ENCODE data around the gene GABRG3. TPM values are rescaled to one million over a fixed set of nuclear protein-coding genes. Genes with fewer than 3 reads are reported as not detected.

GABRG3 gene
- total RNA-seq, 1 donor from 2014 or later, result 0.06 TPM

DNA sequence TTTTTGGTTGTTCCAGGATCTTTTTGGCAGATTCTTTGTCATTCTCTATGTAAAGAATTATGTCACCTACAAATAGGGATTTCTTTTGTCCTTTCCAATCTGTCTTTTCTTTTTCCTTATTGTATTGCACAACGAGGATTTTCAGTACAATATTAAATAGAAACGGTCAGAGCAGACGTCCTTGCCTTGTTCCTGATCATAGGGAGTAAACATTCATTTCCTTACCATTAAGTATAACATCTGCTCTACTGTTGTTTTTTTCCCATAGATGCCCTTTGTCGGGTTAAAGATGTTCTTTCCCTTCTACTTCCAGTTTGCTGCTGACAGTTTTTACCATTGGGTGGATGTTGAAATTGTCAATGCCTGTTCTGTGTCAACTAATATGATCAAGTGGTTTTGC is 599.8 kb downstream of the GABRG3 start:
- TF ChIP-seq CTCF (conservative IDR thresholded peaks at IDR 0.05; ENCODE audit: low read depth, low read length), result no peak
- DNase-seq (ENCODE audit: low read depth), result no peak
- H3K4me3 ChIP-seq (ENCODE audit: low read depth, low read length), result no peak overlapping the region

- peak; percentile 4 for DNase-seq (ENCODE audit: low read depth)
- H3K4me3 ChIP-seq (ENCODE audit: low read depth, low read length), result no peak overlapping the region
- TF ChIP-seq CTCF (conservative IDR thresholded peaks at IDR 0.05; ENCODE audit: low read depth, low read length), result no peak
These were observed 603.0 kb downstream of the GABRG3 start for GRCh38 chr15:27573805-27574485.

- no peak for DNase-seq (ENCODE audit: low read depth)
- no peak overlapping the region for H3K4me3 ChIP-seq (ENCODE audit: low read depth, low read length)
- TF ChIP-seq CTCF (conservative IDR thresholded peaks at IDR 0.05; ENCODE audit: low read depth, low read length), result no peak
These were observed 603.6 kb downstream of the GABRG3 start for GRCh38 chr15:27574541-27575054.

DNA sequence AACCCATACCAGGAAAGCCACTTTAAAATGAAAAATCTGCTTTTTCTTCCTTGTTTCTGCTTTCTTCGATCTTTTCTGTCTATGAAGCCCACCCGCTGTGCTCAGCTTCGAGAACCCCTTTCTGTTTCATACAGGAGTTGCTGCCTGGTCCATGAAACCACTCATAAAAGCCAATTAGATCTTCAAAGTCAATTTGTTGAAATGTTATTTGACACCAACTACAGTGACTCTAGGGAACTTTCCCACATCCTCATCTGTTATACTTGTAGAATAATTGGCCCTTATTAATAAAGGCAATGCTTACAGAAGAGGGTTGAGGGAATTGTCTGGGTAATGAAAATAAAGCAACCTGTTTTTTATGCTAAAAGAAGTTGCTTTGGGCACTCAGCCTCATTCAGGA is 604.5 kb downstream of the GABRG3 start:
- no peak for TF ChIP-seq CTCF (conservative IDR thresholded peaks at IDR 0.05; ENCODE audit: low read depth, low read length)
- H3K4me3 ChIP-seq (ENCODE audit: low read depth, low read length), result no peak overlapping the region
- no peak for DNase-seq (ENCODE audit: low read depth)

- no peak for DNase-seq (ENCODE audit: low read depth)
- TF ChIP-seq CTCF (conservative IDR thresholded peaks at IDR 0.05; ENCODE audit: low read depth, low read length), result no peak
- no peak overlapping the region for H3K4me3 ChIP-seq (ENCODE audit: low read depth, low read length)
These were observed 605.6 kb downstream of the GABRG3 start for GRCh38 chr15:27576576-27576975.

GRCh38 chr15:27579738-27580137 is 608.8 kb downstream of the GABRG3 start:
- no peak for TF ChIP-seq CTCF (conservative IDR thresholded peaks at IDR 0.05; ENCODE audit: low read depth, low read length)
- H3K4me3 ChIP-seq (ENCODE audit: low read depth, low read length), result no peak overlapping the region
- no peak for DNase-seq (ENCODE audit: low read depth)

Data from epithelial cell of proximal tubule (primary cell).